Measurements from ENCODE around the gene PSRC1. TPM values are rescaled to one million over a fixed set of nuclear protein-coding genes. Genes with fewer than 3 reads are reported as not detected.

PSRC1 gene
- total and polyA plus RNA-seq, 2 experiments from 2014 or later: 55.0 to 61.1 TPM

DNA sequence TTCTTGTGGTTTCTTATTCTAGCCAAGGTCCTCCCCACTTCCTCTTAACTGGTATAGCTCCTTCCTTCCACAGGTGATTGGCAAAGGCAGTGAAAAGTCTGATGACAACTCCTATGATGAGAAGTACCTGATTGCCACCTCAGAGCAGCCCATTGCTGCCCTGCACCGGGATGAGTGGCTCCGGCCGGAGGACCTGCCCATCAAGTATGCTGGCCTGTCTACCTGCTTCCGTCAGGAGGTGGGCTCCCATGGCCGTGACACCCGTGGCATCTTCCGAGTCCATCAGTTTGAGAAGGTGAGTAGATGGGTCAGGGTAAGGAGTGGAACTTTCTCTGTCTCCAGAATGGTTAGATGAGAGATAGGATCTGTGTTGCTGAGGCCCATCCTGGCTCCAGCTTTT, 47.8 kb downstream of the PSRC1 start:
- no peak for DNase-seq (ENCODE audit: low spot score)
- Mint-ChIP-seq H3K27me3 (ENCODE audit: insufficient read depth, low read depth, poor library complexity) (no peaks in the 10 kb centered on the region), H3K36me3 (ENCODE audit: low read depth) (peaks cover 81% of the 10 kb centered on the region), H3K4me1 (peaks cover 47% of the 10 kb centered on the region), H3K27ac (no peak overlapping the region), H3K4me3 (no peak overlapping the region), H3K9me3 (no peaks in the 10 kb centered on the region; the same call in 2 of the 3 replicates)
- Histone ChIP-seq H3K4me3 (no peak overlapping the region), H3F3A (replicated peaks; ENCODE audit: low read depth) (peaks cover 23% of the 10 kb centered on the region), H3K27ac (ENCODE audit: low read depth) (no peak overlapping the region), H2AFZ (no peak overlapping the region), H3K79me2 (replicated peaks; ENCODE audit: insufficient read depth) (0 out of 2 replicates have a peak, but pooled peaks cover 6% of the 10 kb centered on the region), H3K9me2 (ENCODE audit: insufficient read depth) (no peaks in the 10 kb centered on the region), H3K27me3 (ENCODE audit: insufficient read depth) (no peaks in the 10 kb centered on the region), H3K36me3 (ENCODE audit: insufficient read depth) (peaks cover 59% of the 10 kb centered on the region), H4K20me1 (replicated peaks; ENCODE audit: insufficient read depth) (no peaks in the 10 kb centered on the region), H3K4me1 (ENCODE audit: insufficient read depth) (peaks cover 45% of the 10 kb centered on the region), H3K4me2 (no peak overlapping the region)
- no peak for ATAC-seq
- no peak for TF ChIP-seq NANOG (IDR thresholded peaks at IDR 0.05; ENCODE audit: borderline replicate concordance)
- TF ChIP-seq POLR2AphosphoS5 (IDR thresholded peaks at IDR 0.05; ENCODE audit: low read depth): no peak
- no peak for TF ChIP-seq CREB1 (CRISPR knock-in tag; IDR thresholded peaks at IDR 0.05; ENCODE audit: low read depth)
- TF ChIP-seq, protein P1, sequence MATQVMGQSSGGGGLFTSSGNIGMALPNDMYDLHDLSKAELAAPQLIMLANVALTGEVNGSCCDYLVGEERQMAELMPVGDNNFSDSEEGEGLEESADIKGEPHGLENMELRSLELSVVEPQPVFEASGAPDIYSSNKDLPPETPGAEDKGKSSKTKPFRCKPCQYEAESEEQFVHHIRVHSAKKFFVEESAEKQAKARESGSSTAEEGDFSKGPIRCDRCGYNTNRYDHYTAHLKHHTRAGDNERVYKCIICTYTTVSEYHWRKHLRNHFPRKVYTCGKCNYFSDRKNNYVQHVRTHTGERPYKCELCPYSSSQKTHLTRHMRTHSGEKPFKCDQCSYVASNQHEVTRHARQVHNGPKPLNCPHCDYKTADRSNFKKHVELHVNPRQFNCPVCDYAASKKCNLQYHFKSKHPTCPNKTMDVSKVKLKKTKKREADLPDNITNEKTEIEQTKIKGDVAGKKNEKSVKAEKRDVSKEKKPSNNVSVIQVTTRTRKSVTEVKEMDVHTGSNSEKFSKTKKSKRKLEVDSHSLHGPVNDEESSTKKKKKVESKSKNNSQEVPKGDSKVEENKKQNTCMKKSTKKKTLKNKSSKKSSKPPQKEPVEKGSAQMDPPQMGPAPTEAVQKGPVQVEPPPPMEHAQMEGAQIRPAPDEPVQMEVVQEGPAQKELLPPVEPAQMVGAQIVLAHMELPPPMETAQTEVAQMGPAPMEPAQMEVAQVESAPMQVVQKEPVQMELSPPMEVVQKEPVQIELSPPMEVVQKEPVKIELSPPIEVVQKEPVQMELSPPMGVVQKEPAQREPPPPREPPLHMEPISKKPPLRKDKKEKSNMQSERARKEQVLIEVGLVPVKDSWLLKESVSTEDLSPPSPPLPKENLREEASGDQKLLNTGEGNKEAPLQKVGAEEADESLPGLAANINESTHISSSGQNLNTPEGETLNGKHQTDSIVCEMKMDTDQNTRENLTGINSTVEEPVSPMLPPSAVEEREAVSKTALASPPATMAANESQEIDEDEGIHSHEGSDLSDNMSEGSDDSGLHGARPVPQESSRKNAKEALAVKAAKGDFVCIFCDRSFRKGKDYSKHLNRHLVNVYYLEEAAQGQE (IDR thresholded peaks at IDR 0.05; ENCODE audit: unreplicated experiment): no peak
- TF ChIP-seq STAT1 (IDR thresholded peaks at IDR 0.05; ENCODE audit: unreplicated experiment): no peak
- TF ChIP-seq, protein P2, sequence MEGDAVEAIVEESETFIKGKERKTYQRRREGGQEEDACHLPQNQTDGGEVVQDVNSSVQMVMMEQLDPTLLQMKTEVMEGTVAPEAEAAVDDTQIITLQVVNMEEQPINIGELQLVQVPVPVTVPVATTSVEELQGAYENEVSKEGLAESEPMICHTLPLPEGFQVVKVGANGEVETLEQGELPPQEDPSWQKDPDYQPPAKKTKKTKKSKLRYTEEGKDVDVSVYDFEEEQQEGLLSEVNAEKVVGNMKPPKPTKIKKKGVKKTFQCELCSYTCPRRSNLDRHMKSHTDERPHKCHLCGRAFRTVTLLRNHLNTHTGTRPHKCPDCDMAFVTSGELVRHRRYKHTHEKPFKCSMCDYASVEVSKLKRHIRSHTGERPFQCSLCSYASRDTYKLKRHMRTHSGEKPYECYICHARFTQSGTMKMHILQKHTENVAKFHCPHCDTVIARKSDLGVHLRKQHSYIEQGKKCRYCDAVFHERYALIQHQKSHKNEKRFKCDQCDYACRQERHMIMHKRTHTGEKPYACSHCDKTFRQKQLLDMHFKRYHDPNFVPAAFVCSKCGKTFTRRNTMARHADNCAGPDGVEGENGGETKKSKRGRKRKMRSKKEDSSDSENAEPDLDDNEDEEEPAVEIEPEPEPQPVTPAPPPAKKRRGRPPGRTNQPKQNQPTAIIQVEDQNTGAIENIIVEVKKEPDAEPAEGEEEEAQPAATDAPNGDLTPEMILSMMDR (conservative IDR thresholded peaks at IDR 0.05; ENCODE audit: low read depth in 2 of 2): no peak
- no peak for TF ChIP-seq ZNF114 (CRISPR knock-in tag; IDR thresholded peaks at IDR 0.05)
- TF ChIP-seq JUNB (IDR thresholded peaks at IDR 0.05; ENCODE audit: unreplicated experiment): no peak
- TF ChIP-seq, protein P3, sequence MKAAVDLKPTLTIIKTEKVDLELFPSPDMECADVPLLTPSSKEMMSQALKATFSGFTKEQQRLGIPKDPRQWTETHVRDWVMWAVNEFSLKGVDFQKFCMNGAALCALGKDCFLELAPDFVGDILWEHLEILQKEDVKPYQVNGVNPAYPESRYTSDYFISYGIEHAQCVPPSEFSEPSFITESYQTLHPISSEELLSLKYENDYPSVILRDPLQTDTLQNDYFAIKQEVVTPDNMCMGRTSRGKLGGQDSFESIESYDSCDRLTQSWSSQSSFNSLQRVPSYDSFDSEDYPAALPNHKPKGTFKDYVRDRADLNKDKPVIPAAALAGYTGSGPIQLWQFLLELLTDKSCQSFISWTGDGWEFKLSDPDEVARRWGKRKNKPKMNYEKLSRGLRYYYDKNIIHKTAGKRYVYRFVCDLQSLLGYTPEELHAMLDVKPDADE (IDR thresholded peaks at IDR 0.05): no peak
- TF ChIP-seq, protein P4, sequence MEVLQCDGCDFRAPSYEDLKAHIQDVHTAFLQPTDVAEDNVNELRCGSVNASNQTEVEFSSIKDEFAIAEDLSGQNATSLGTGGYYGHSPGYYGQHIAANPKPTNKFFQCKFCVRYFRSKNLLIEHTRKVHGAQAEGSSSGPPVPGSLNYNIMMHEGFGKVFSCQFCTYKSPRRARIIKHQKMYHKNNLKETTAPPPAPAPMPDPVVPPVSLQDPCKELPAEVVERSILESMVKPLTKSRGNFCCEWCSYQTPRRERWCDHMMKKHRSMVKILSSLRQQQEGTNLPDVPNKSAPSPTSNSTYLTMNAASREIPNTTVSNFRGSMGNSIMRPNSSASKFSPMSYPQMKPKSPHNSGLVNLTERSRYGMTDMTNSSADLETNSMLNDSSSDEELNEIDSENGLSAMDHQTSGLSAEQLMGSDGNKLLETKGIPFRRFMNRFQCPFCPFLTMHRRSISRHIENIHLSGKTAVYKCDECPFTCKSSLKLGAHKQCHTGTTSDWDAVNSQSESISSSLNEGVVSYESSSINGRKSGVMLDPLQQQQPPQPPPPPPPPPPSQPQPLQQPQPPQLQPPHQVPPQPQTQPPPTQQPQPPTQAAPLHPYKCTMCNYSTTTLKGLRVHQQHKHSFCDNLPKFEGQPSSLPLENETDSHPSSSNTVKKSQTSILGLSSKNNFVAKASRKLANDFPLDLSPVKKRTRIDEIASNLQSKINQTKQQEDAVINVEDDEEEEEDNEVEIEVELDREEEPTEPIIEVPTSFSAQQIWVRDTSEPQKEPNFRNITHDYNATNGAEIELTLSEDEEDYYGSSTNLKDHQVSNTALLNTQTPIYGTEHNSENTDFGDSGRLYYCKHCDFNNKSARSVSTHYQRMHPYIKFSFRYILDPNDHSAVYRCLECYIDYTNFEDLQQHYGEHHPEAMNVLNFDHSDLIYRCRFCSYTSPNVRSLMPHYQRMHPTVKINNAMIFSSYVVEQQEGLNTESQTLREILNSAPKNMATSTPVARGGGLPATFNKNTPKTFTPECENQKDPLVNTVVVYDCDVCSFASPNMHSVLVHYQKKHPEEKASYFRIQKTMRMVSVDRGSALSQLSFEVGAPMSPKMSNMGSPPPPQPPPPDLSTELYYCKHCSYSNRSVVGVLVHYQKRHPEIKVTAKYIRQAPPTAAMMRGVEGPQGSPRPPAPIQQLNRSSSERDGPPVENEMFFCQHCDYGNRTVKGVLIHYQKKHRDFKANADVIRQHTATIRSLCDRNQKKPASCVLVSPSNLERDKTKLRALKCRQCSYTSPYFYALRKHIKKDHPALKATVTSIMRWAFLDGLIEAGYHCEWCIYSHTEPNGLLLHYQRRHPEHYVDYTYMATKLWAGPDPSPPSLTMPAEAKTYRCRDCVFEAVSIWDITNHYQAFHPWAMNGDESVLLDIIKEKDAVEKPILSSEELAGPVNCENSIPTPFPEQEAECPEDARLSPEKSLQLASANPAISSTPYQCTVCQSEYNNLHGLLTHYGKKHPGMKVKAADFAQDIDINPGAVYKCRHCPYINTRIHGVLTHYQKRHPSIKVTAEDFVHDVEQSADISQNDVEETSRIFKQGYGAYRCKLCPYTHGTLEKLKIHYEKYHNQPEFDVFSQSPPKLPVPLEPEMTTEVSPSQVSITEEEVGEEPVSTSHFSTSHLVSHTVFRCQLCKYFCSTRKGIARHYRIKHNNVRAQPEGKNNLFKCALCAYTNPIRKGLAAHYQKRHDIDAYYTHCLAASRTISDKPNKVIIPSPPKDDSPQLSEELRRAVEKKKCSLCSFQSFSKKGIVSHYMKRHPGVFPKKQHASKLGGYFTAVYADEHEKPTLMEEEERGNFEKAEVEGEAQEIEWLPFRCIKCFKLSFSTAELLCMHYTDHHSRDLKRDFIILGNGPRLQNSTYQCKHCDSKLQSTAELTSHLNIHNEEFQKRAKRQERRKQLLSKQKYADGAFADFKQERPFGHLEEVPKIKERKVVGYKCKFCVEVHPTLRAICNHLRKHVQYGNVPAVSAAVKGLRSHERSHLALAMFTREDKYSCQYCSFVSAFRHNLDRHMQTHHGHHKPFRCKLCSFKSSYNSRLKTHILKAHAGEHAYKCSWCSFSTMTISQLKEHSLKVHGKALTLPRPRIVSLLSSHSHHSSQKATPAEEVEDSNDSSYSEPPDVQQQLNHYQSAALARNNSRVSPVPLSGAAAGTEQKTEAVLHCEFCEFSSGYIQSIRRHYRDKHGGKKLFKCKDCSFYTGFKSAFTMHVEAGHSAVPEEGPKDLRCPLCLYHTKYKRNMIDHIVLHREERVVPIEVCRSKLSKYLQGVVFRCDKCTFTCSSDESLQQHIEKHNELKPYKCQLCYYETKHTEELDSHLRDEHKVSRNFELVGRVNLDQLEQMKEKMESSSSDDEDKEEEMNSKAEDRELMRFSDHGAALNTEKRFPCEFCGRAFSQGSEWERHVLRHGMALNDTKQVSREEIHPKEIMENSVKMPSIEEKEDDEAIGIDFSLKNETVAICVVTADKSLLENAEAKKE (CRISPR knock-in tag; IDR thresholded peaks at IDR 0.05): no peak
- TF ChIP-seq EZH2phosphoT487 (IDR thresholded peaks at IDR 0.05; ENCODE audit: unreplicated experiment): no peak

All from GM23338 (cell line).